Neural progenitor cell (in vitro differentiated cells): ENCODE data around the gene PSMB3.
"Not testable (repeated sequence)": the region's sequence is repeated elsewhere in the genome, so short reads cannot be mapped to it uniquely, and the experiment has no call there.

Source experiments
- CTCF ChIP-seq: fragments of 200-600 bp; sonication (generic); IDR thresholded peaks from 2 replicates; pipeline ENCODE4 v1.5.1; 2017; ENCODE audit warnings: antibody characterized with exemption, mild to moderate bottlenecking
- EZH2 ChIP-seq: fragments of 200-600 bp; sonication (generic); IDR thresholded peaks from 2 replicates; pipeline ENCODE4 v1.6.1; 2017; ENCODE audit warnings: antibody characterized with exemption, mild to moderate bottlenecking, moderate library complexity

DNA sequence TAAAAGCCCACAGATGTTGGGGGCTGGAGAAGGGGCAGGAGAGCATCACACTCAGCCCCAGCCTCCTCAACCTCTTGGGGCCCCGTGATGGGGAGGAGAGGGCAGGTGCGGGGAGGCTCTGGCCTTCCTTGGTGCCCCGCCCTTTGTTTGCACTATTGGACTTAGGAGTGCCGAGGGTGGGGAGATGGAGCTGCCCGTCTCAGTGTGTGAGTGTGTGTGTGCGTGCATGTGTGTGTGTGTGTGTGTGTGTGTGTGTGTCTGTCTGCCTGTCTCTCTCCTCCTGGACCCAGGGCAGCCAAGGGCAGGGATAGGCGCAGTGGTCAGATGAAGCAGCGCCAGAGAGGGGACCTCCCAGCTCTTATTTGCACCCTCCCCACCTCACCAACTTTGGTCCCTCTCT, 26.4 kb upstream of the PSMB3 start:
- TF ChIP-seq CTCF, EZH2: not testable (repeated sequence)
